Posterior vena cava (tissue), 2 donors: Measurements from ENCODE around the gene HLA-E. TPM values are rescaled to one million over a fixed set of nuclear protein-coding genes. Genes with fewer than 3 reads are reported as not detected.
"Not testable (repeated sequence)": the region's sequence is repeated elsewhere in the genome, so short reads cannot be mapped to it uniquely, and the experiment has no call there.

Experiments
- DNase-seq: peaks from one replicate; pipeline ENCODE4 v3.0.0-alpha.2; 2020; ENCODE audit warnings: low spot score
- intact Hi-C, 2 donors: fragments of 100-400 bp; cut with DNase I; formaldehyde crosslinking; loops; one replicate each; pipeline versions ENCODE4 v1.14.1 to v1.14.2; 2022 to 2023
- total RNA-seq, 2 donors: library from RNA; stranded (reverse); fragmentation: NEBNext Ultra II Directional; extraction: Animal tissue kit (Norgen Biotek cat#: 25700); gene quantifications; one replicate each; pipeline ENCODE4 v1.2.1, GENCODE V29; 2021
- donor health status: DM: yes; HTN: yes; CAD: no.
- donor health status: DM: yes; HTN: yes; CAD: no.

The HLA-E gene
- total RNA-seq, 2 donors from 2014 or later, result 304 to 327 TPM

GRCh38 chr6:30497261-30497599 is 7.9 kb downstream of the HLA-E start:
- DNase-seq, intact Hi-C loops: not testable (repeated sequence)

- intact Hi-C loops, result no loop called here
- no peak for DNase-seq
These were observed 8.4 kb downstream of the HLA-E start for GRCh38 chr6:30497714-30498113.

- DNase-seq, intact Hi-C loops: not testable (repeated sequence)
These were observed 9.4 kb downstream of the HLA-E start for GRCh38 chr6:30498705-30499104.

- DNase-seq, result no peak
- intact Hi-C loops, result no loop called here
These were observed 11.4 kb downstream of the HLA-E start for GRCh38 chr6:30500421-30501355.

GRCh38 chr6:30507849-30508827 is 18.8 kb downstream of the HLA-E start:
- intact Hi-C loops, result no loop called here
- DNase-seq, result no peak

- intact Hi-C loops, result no loop called here
- DNase-seq, result no peak
These were observed 19.8 kb downstream of the HLA-E start for GRCh38 chr6:30508890-30509736.

- DNase-seq, result no peak
These were observed 21.3 kb downstream of the HLA-E start for GRCh38 chr6:30510419-30511168.

GRCh38 chr6:30511169-30511546 is 21.8 kb downstream of the HLA-E start:
- no peak for DNase-seq

More at GRCh38 chr6:30510419-30511168, 21.3 kb downstream of the HLA-E start:
- intact Hi-C loops, result no loop called here

GRCh38 chr6:30513451-30513850 is 24.1 kb downstream of the HLA-E start:
- intact Hi-C loops, result no loop called here
- DNase-seq, result no peak

More at GRCh38 chr6:30511169-30511546, 21.8 kb downstream of the HLA-E start:
- intact Hi-C loops, result no loop called here

- intact Hi-C loops, result no loop called here
- no peak for DNase-seq
These were observed 25.8 kb downstream of the HLA-E start for GRCh38 chr6:30515106-30515505.

GRCh38 chr6:30515944-30516753 is 26.8 kb downstream of the HLA-E start:
- peak; percentile 96 for DNase-seq
- intact Hi-C loops, result no loop called here

GRCh38 chr6:30516754-30517076 is 27.4 kb downstream of the HLA-E start:
- DNase-seq, result not testable (repeated sequence)
- intact Hi-C loops, result loop anchor here in 1 of 2 donors (1.0 kb wide), 1 partner anchor 25 kb away; no protein-coding TSS in a partner anchor

GRCh38 chr6:30517767-30518504 is 28.6 kb downstream of the HLA-E start:
- intact Hi-C loops, result loop anchor here in 1 of 2 donors (1.0 kb wide), 1 partner anchor 27 kb away; no protein-coding TSS in a partner anchor
- DNase-seq, result not testable (repeated sequence)

GRCh38 chr6:30518505-30519145 is 29.3 kb downstream of the HLA-E start:
- intact Hi-C loops, DNase-seq: not testable (repeated sequence)

GRCh38 chr6:30520522-30520921 is 31.2 kb downstream of the HLA-E start:
- no peak for DNase-seq
- intact Hi-C loops, result no loop called here

GRCh38 chr6:30521082-30521481 is 31.8 kb downstream of the HLA-E start:
- intact Hi-C loops, DNase-seq: not testable (repeated sequence)
